DLD1 (cell line): ENCODE measurements around the gene ADAM22.

Source experiments
- in situ Hi-C: cut with HindIII; loops from 2 replicates; pipeline ENCODE4 v1.10.0; 2017; ENCODE audit warnings: low sequenced_read_pairs

Gene ADAM22

DNA sequence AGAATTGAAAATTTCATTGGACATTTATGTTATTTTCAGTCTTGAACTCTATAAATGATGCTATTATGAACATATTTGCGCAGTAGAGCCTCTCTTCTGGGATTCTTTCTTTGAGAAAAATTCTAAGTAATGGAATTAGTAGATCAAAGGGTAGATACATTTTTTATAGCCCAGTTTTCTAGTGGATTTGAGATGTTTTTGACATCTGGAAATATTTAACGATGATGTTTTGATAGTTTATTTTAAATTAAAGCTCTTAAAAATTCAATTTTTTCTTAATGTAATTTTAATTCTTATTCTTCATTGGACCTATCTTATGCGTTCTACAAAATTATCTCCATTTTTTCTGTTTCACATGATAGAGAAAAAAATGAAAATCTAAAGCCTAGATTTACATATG lies 103.0 kb downstream of the ADAM22 start:
- in situ Hi-C loops, result no loop called here

DNA sequence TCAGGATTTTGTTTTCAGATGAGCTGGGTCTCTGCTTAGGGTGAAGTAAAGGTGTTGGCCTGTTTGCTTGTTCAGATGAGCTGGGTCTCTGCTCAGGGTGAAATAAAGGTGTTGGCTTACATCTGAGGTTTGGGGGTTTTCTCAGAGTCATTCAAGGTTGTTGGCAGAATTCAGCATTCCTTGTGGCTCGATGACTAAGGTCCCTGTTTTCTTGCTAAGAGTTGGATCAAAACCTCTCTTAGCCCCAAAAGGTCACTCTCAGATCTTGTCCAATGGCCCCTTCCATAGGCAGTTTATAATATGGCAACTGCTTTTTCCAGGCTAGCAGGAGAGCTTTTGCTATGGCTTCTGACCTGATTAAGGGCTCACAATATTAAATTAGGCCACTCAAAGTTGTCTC lies 106.6 kb downstream of the ADAM22 start:
- in situ Hi-C loops, result no loop called here

DNA sequence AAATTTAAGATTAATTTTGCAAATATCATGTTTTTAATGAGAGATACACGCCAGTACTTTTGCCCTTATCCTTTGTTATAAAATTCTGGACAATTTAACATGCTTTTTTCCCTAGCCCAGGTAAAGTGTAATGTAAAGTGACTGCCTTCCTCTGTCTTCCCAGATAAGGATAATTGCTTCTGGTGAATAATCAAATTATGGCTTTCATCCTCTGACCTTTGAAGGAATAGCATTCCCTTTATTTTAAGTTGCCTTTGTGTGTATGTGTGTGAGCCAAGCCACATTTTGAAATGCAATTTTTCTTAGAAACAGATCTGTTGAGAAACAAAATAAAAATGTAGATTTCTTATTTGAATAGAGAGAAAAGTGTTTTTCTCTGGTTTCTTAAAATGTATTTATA lies 107.5 kb downstream of the ADAM22 start:
- in situ Hi-C loops, result no loop called here

DNA sequence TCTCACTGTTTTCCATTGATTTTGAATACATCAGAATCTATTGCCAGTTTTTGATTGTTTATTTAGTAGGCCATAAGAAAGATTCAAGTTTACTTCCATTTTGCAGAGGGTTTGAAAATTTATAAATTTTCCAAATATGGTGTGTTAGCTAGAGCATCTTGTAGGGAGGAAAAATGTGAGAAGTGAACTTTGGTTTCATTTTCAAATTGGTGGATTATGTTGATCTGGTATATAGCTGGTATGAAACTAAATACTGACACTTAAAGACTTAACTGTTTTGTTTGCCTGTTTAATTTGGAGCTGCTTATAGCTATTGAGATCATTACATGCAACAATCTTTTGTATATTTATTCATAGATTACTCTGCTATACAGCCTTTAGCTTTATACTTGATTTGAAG lies 108.1 kb downstream of the ADAM22 start:
- in situ Hi-C loops, result no loop called here

DNA sequence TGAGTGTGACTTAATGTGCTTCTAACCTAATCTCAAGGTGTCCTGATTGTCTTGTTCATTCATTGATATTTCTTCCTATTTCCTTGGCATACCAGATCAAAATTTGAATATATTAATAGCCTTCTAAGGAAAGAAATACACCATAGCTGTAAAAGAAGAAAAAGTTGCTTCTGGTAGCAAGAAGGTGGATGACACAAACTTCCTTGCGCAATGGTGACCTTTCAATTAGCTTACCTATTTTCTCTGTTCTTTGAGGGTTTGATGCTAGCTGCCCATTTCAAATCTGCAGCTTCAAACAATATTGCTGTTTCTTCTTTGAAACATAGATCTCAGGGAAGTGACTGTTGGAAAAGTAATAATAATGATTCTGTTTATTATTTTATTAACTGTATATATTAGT lies 108.8 kb downstream of the ADAM22 start:
- in situ Hi-C loops, result no loop called here

DNA sequence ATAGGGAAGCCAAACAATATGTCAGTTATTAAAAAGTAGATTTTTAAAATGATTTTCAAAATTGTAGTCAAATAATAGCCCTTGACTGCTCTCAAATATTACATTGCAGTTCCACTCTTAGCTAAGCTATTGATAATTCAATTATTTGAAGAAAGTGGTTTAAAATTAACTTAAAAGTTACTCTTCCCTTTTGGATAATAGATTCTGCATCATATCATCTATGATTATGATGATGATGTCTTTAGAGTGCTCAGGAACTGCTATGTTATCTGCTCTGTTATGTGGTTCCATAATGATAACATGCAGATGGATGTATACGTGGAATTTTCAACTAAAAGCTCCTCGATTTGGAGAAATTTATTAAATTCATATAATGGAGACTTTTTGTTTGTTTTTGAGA lies 110.0 kb downstream of the ADAM22 start:
- in situ Hi-C loops, result no loop called here

DNA sequence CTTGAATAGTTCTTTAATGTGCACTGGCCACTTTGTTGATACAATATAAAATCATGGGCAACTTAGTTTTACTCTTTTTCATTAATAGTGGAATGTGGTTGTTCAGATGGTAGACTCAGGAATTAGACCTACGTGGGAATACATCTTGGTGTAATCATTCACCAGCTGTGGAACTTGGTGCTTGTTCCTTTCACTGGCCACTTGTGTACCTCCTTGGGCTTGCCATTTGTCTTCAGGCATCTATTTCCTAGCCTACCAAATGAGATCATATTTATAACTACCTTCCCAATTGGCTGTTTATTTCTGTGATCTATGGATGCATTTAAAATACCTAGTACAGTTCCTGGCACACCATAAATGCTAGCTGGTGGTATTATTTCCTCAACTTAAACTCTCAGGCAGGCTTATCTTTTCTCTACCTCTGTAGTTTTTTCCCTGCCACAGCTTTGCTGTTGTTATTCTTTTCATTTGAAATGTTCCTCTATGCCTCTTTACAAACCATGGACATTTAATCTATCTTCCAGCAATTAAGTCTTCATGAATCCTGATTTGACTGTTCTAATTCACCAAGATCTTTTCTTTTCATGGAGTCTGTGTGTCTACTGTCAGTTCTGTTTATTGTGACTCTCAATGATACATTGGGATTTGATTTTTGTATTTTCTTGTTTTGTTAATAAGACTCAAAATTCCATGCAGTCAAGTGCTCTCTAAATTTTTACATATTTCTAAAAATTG lies 113.0 kb downstream of the ADAM22 start:
- in situ Hi-C loops, result no loop called here

DNA sequence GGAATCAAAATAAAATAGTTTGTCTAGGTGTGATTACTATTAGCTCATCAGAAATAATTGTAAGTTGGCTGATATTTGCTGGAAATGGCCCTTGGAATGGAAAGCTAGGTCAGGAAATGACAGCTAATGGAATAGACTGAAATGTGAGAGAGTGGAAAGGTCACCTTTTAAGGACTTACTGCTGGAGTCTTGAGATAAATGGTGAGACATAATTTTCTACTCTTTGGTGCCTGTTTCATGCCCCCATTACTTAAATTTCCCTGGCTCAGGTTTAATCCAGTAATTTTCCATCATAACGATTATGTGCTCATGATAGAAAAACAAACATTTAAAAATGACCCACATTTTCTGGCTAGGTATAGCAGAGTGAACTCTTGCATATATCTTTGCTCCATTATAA lies 123.6 kb downstream of the ADAM22 start:
- in situ Hi-C loops, result no loop called here

DNA sequence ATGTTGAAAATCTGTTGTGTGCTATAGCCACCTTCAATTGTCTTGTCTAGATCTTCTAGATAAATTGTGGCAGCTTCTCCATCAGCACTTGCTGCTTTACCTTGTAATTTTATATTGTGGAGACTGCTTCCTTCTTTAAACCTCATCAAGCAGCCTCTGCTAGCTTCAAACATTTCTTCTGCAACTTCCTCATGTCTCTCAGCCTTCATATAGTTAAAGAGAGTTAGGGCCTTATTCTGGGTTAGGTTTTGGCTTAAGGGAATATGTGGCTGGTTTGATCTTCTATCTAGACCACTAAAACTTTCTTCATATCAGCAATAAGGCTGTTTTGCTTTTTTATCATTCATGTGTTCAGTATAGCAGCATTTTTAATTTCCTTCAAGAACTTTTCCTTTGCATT lies 128.2 kb downstream of the ADAM22 start:
- in situ Hi-C loops, result no loop called here

DNA sequence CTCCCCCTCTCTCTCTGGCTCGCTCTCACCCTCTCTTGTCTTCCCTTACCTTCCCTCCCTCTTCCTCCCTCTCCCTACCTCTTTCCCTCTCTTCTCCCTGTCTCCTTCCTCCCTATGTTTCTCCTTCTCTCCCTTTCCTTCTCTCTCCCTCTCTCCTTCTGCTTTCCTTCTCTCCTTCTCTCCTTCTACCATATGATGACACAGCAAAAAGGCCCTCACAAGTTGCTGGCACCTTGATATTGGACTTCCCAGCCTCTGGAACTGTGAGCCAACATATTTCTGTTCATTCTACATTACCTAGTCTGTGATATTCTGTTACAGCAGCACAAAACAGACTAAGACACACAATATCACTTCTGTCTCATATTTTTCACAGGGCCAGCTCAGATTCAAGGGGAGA lies 135.0 kb downstream of the ADAM22 start:
- in situ Hi-C loops, result no loop called here

DNA sequence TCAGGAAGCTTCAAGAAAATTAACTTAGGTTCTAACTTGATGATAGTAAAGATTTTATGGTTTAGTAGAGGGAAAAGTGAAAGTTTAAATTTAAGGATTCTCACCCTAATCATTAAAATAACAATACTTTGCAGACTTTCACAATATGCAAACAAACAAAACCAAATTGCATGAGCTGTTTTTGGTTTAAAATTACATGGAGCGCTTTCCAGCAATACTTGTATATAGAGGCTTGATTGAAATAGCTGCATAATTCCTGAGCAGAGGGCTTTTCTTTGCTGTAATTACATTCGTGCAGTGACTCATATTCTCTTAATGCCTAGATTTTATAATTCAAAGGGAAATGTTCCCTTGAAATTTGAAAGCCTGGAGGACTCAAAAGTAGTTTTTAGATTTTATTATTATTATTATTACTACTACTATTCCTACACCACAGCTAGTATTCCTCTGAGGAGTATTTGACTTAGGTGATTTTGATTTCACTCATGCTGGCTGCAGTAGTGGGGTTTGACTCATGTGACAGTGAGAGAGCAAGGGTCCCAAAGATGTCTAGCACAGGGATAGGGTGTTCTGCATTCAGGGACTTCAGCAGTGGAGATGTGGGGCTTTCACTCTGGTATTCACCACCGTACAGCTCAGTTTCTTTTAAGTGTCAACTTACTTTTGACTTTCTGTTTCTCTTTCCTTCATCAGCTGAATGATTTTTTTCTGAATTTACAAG lies 138.1 kb downstream of the ADAM22 start:
- in situ Hi-C loops, result no loop called here

DNA sequence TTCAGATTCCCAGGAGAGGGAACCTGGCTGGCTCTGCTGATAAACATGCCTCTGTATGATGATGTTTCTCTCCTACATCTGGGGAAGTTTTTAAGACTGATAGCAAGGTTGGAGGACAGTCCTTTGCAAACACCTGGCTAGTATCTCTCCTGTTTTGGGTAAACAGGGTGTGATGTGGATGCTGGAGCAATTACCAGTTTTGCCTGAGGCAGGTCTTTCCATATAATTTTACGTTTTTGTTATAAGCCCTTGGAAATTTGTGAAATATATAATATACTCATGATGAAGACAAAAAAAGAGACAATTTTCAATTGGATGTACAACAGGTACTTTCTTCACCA lies 138.6 kb downstream of the ADAM22 start:
- in situ Hi-C loops, result no loop called here

DNA sequence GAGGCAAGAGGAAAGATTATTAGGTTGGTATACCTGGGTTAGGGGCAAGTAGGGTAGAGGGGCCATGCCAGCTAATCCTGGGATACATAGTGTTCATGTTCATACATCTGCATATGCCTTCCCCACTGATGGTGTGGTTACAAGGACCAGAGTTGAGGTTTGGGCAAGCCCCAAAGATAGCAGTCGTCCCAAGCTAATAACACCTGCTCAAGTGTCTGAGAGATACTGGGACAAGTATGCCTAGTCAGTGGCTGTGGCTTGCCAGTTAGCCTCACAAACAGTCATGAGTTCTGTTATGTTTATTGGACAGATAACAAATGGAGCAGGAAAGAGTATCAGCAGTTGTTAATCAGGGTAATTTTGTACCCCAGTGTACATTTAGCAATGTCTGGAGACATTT lies 139.6 kb downstream of the ADAM22 start:
- in situ Hi-C loops, result no loop called here

DNA sequence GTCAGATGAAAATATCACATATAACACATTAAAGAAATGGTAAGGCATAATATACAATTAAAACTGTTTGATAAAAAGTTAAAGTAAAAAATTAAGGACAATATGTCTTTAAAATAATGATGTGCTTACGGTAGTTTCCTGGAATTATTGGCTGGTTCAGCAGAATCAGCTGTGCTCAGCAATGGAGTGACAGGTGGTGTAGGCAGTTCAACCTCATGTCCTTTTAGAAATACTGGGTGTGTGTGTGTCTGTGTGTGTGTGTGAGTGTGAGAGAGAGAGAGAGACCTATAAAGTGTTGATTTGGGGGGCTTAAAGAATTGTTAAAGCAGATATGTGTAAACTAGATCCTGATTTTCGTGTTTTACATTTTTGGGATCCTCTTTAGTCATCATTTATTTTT lies 141.2 kb downstream of the ADAM22 start:
- in situ Hi-C loops, result no loop called here

DNA sequence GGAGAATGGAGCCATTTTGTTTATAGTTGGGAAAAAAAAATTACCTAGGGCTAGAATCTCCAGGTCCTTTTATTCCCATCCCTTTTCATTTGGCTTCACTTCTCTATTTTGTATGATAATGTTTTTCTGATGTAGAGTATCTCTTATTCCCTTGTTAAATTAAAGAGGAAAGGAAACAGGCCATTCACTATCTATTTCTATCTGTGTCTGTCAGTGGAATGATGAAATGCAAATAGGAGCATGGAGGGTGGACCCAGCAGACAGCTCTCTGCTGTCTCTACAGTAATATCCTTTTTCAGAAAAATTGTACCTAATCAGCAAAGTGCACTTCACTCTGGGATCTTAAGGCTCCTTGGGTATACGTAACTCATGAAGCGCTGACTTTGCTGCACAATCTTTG lies 149.8 kb downstream of the ADAM22 start:
- in situ Hi-C loops, result no loop called here

DNA sequence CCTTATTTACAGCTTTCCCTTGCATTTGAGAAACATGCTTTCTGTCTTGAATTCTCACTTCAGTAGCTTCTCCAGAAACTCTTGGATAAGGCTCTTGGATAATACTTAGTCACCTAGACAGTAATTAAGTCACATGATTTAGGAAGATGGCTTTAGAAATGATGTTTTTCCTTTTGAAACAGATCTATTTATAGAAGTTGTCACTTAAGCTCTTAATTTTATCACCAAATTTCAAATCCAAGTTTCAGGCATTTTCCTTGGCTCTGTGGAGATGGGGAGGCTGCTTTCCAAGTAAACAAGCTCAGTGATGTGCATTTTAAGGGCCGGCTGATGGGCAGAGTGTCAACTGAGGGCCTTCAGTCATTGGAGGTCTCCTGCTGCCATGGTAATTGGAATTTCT lies 155.5 kb downstream of the ADAM22 start:
- in situ Hi-C loops, result no loop called here

DNA sequence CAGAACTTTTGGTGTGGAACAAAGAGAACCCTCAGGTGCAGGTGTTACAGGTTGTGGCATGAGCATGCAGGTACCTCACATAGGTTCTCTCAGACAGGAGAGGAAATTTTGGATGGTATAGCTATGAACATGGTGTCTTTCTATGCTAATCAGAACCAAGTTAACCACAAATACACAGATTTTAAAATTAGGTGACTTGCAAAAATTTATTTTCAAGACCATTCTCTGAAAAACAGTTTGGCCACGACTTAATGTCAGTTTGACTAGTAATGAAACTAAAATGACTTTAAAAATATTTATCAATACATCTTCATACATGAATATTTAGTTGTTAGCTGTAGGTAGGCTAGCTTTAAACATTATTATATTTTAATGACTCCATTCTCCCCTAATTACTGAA lies 156.2 kb downstream of the ADAM22 start:
- in situ Hi-C loops, result no loop called here

DNA sequence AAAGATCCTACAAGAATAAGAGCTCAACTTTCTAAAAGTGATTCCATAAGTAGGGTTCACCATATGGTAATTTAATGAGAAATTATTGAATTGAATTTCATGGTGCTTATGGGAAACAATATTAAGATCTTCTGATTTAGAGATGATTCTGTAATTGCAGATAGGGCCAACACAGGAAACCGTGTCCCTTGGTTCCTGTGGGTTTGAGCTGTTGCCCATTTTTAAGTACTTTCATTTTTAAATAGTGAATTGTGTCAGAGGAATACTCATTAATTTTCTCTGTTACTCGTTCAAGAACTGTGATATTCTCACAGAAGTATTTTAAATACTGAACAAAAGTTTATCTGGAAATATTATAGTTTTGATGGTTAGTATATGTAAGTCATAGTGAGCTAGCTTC lies 156.6 kb downstream of the ADAM22 start:
- in situ Hi-C loops, result no loop called here

DNA sequence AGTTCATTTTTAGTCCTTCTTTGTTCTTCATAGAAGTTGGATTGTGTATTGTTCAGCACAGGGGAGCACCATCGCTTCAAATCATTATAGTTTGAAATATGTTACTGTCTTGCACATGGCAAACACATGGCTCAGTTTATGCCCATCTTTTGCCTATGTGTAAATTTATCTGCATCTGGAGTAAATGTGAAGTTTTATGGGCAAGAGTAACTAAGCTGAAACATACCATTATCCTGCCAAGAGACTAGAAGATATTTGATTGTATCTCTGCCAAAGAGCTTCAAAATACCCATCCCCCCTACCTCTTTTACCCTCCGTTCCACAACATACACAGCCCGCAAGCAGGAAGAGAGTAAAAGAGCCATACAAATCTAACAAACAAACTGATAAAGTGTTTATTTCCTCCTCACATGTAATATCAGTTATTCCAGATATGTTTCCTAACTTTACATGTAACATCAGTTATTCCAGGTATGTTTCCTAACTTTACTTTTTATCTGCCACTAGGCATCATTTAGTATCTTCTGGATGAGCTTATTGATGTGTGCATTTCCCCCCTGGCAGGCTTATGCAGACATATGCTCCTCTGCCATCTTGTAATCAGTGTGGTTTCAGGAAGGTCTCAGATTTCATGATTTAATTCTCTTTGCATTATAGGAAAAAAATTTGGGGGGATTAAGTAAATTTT lies 158.1 kb downstream of the ADAM22 start:
- in situ Hi-C loops, result no loop called here

DNA sequence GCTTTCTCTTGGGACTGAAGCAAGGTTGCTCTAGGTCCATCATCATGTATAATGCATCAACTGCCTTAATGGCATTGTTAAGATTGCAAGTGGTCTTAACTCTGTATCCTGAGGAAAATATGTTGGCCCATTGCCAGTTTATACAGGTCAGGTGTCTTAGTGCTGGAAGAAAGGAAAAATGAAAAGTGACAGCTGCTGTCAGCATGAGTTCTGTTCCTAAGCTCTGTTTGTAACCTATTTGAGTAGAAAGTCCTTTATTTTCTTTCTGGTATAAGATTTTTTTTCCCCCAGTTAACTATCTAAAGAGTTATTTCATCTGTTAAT lies 158.6 kb downstream of the ADAM22 start:
- in situ Hi-C loops, result no loop called here

DNA sequence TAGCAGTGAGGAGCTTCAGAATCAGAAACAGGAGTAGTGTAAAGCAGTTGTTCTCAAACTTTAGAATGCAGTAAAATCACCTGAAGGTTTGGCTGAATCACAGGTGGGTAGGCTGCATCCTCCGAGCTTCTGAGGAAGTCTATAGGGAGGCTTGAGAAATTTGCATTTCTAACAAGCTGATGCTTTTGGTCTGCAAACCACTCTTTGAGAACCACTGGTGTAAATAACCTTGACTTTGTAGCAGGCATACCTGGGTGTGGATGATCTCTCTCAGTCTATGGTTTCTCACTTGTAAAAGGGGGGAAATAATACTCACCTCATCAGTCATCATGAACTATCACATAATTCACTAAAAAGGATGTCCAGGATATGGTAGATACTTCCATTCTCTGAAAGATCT lies 167.7 kb downstream of the ADAM22 start:
- in situ Hi-C loops, result no loop called here

DNA sequence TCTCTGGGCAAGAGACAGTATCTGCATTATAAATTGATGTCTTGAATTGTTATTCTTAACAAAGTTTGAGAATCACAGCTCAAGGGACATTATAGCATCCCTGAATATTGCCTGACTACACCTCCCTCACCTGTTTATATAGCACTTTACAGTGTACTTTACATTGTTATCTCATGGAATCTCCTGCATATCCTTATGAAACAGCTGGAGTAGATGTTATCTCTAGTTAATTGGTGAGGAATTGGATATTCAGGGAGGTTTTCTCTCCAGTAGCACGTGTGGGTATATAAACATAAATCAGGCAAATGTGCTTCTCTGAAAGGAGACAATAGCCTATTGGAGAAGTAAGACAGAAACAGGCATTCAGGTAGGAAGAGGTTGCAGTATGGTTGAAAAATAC lies 168.6 kb downstream of the ADAM22 start:
- in situ Hi-C loops, result no loop called here
